22Rv1 (cell line): Measurements from ENCODE around the gene HK1.
A peak's percentile ranks its signal among the peaks of the same experiment; 100 is the strongest.

Source experiments
- H3K27ac ChIP-seq: fragments of 450-650 bp; 2 replicates; pipeline ENCODE4 v1.5.1; 2017
- ZFX ChIP-seq: fragments of 450-650 bp; IDR thresholded peaks from 2 replicates; pipeline ENCODE4 v1.6.1; 2017; ENCODE audit warnings: antibody characterized with exemption, borderline replicate concordance
- TF ChIP-seq, protein P1 (sequence below): fragments of 450-650 bp; IDR thresholded peaks from 2 replicates; pipeline ENCODE4 v1.5.1; 2017; ENCODE audit warnings: mild to moderate bottlenecking

The HK1 gene

GRCh38 chr10:69425511-69426298 is 147.4 kb downstream of the HK1 start:
- no peak for TF ChIP-seq ZFX
- TF ChIP-seq, protein P1, sequence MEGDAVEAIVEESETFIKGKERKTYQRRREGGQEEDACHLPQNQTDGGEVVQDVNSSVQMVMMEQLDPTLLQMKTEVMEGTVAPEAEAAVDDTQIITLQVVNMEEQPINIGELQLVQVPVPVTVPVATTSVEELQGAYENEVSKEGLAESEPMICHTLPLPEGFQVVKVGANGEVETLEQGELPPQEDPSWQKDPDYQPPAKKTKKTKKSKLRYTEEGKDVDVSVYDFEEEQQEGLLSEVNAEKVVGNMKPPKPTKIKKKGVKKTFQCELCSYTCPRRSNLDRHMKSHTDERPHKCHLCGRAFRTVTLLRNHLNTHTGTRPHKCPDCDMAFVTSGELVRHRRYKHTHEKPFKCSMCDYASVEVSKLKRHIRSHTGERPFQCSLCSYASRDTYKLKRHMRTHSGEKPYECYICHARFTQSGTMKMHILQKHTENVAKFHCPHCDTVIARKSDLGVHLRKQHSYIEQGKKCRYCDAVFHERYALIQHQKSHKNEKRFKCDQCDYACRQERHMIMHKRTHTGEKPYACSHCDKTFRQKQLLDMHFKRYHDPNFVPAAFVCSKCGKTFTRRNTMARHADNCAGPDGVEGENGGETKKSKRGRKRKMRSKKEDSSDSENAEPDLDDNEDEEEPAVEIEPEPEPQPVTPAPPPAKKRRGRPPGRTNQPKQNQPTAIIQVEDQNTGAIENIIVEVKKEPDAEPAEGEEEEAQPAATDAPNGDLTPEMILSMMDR: no peak
- H3K27ac ChIP-seq: peak overlapping the region; percentile 37

GRCh38 chr10:69426376-69426727 is 148.1 kb downstream of the HK1 start:
- TF ChIP-seq, protein P1: no peak
- TF ChIP-seq ZFX: no peak
- peak overlapping the region; percentile 37 for H3K27ac ChIP-seq

DNA sequence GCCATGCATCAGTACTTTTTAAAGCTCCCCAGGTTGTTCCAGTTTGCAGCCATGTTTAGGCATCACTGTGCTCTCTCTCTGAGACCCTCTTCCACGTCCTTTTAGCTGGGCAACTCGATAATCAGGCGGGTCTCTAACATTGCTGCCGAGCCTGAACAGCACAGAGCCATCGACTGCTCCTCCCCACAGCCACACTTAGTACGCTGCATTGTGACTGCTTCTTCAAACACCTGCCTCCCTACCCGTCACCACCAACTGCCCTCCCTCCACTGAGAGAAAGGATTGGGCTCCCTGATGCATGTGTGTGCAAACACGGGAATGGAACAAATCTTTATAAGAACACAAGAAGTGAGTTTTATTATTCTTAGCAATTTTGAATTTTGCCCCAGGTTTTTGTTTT is 149.9 kb downstream of the HK1 start:
- no peak for TF ChIP-seq ZFX
- TF ChIP-seq, protein P1: no peak
- no peak overlapping the region for H3K27ac ChIP-seq

- no peak overlapping the region for H3K27ac ChIP-seq
Measured at GRCh38 chr10:69434169-69434568, 155.9 kb downstream of the HK1 start.

GRCh38 chr10:69434926-69435325 is 156.6 kb downstream of the HK1 start:
- TF ChIP-seq, protein P1: no peak
- TF ChIP-seq ZFX: no peak
- no peak overlapping the region for H3K27ac ChIP-seq

More at GRCh38 chr10:69434169-69434568, 155.9 kb downstream of the HK1 start:
- TF ChIP-seq, protein P1: no peak
- TF ChIP-seq ZFX: no peak

DNA sequence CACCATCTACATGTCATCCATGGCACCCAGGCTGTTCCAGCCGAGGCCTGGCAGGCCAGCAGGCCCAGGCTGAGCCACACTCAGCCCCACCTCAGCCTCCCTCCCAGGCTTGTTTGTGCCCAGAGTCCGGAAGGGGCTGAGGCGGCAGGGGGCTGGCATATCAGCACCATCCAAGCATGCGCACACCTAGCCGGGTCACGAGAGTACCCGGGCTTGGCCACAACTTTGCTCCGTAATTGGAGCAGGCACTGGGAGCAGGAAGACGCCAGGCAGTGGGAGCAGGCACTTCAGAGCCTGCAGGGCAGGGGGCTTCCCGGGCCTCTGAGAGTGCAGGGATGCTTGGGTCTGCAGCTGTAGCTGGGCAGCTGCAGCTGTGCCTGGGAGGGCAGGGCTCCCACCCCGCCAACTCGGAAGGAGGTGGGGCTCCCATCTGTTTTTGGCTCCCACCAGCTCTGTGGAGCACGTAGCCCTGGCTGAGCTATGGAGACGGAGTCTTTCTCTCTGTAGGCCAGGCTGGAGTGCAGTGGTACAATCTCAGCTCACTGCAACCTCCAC is 157.7 kb downstream of the HK1 start:
- H3K27ac ChIP-seq: no peak overlapping the region
- no peak for TF ChIP-seq ZFX
- TF ChIP-seq, protein P1: no peak
